Measurements from ENCODE around the gene NR6A1.

Gene NR6A1

DNA sequence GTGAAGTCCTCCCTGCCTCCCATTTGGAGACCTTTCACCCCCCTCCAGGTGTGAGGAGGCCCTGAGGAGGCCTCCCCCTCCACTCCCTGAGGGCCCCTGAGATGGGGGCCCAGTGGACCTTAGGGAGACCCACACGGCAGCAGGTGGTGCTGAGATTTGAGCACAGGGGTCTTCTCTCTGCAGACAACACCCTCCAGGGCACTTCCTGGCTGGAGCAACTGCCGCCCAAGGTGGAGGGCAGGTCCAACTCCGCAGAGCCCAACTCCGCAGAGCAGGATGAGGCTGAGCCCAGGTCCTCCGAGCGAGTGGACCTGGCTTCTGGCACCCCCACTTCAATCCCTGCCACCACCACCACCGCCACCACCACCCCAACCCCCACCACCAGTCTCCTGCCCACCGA, 32.8 kb upstream of the NR6A1 start:
- TF ChIP-seq, protein P1, sequence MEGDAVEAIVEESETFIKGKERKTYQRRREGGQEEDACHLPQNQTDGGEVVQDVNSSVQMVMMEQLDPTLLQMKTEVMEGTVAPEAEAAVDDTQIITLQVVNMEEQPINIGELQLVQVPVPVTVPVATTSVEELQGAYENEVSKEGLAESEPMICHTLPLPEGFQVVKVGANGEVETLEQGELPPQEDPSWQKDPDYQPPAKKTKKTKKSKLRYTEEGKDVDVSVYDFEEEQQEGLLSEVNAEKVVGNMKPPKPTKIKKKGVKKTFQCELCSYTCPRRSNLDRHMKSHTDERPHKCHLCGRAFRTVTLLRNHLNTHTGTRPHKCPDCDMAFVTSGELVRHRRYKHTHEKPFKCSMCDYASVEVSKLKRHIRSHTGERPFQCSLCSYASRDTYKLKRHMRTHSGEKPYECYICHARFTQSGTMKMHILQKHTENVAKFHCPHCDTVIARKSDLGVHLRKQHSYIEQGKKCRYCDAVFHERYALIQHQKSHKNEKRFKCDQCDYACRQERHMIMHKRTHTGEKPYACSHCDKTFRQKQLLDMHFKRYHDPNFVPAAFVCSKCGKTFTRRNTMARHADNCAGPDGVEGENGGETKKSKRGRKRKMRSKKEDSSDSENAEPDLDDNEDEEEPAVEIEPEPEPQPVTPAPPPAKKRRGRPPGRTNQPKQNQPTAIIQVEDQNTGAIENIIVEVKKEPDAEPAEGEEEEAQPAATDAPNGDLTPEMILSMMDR (IDR thresholded peaks at IDR 0.05; ENCODE audit: insufficient read depth, missing control alignments), result no peak
- no peak for FAIRE-seq
- DNase-seq (ENCODE audit: insufficient read length, low spot score), result no peak

DNA sequence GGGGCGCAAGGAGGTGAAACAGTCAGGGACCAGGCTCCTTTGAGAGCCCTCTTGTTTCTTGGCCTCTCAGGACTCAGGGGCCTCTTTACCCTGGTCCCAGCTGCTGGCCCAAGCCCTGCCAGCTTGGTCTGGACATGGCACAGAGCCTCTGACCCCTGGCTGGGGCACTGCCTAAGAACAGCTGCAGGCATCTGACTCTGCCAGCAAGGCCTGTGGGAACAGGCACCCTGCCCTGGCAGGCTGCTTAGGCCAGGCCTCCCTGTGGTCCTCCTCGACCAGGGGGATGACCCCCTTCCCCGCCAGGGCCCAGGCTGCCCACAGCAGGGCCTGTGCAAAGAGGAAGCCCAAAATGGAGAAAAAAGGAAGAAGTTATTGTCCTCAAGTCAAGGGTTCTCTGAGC, 31.3 kb upstream of the NR6A1 start:
- TF ChIP-seq, protein P1 (IDR thresholded peaks at IDR 0.05; ENCODE audit: insufficient read depth, missing control alignments), result no peak
- no peak for DNase-seq (ENCODE audit: insufficient read length, low spot score)
- FAIRE-seq, result no peak

DNA sequence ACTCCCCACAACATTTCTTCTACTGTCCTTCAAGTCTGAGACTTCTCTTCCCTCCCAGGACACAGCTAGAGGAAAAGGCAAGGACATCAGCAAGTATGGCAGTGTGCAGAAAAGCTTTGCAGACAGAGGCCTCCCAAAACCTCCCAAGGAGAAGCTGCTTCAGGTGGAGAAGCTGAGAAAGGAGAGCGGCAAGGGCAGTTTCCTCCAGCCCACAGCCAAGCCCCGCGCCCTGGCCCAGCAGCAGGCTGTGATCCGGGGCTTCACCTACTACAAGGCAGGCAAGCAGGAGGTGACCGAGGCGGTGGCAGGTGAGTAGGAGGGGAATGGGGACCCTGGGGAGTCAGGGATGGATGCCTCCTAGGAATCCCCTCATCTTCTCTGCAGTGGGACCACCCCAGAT, 30.2 kb upstream of the NR6A1 start:
- TF ChIP-seq, protein P1 (IDR thresholded peaks at IDR 0.05; ENCODE audit: insufficient read depth, missing control alignments), result no peak
- FAIRE-seq (no peak), DNase-seq (ENCODE audit: insufficient read length, low spot score) (no peak)

DNA sequence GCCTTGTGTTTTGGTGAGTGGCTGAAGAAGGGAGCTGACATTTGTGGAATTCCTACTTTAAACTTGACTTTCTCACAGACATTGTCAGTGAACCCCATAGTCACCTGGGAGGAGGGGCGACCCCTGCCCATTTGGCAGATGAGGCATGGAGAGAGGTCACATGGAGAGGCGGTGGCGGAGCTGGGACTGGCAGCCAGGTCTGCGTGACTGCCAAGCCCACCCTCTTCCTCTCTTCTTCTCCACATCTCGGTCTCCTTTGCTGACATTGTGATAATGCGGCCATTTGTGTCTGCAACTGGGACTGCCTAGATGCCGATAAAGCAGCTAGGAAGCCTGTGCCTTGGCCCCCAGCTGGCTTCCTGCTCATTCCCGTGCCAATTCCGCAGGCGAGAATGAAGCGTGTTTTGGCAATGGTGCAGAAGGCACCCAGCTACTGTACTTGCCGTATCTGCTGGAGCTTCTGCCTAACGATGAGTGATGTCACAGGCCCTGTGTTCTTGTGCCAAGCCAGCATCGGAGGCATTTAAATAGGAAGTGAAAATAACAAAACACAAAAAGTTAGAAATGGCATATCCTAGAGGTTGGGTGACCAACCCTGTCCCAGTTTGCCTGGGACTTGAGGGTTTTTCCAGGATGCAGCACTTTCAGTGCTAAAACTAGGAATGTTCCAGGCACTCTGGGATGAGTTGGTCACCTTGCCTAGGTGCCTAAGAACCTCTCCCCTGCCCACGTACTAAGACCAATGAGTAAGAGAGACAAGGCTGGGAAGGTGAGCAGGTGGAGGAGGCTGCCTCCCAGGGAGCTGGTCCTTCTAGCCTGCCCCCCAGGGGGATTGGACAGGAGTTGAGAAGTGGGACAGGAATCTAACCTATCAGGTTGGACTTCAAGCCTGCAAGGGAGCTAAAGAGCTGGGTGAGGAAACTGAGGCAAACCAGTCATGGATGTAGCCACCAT, 29.5 kb upstream of the NR6A1 start:
- no peak for FAIRE-seq
- DNase-seq (ENCODE audit: insufficient read length, low spot score), result no peak
- TF ChIP-seq, protein P1 (IDR thresholded peaks at IDR 0.05; ENCODE audit: insufficient read depth, missing control alignments), result no peak

DNA sequence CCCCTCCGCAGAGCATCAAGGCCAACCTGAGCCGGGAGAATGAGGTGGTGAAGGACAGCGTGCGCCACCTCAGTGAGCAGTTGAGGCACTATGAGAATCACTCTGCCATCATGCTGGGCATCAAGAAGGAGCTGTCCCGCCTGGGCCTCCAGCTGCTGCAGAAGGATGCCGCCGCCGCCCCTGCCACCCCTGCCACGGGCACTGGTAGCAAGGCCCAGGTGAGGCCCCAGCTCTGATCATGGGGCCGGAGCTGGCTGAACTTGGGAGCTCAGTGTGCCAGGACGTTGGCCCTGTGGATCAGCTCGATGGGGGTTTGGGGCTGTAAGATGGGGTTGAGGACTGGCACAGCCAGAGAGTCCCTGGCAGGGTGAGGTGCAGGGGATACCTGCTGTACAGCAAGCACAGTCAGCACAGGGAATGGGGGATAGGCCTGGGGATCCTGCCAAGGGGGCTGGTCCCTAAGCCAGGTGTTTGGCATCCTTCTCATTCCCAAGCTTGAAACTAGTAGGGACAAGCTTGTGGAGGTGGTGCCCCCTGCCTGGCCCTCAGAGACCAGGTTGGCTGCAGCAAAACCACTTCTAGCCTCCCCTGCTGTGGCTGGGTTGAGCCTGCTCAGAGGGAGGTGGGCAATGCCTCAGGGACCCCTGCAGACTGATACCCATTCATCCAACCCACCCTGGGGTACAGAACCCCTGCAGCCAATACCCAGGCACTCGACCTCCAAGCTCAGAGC, 28.3 kb upstream of the NR6A1 start:
- DNase-seq (ENCODE audit: insufficient read length, low spot score), result no peak
- no peak for FAIRE-seq

DNA sequence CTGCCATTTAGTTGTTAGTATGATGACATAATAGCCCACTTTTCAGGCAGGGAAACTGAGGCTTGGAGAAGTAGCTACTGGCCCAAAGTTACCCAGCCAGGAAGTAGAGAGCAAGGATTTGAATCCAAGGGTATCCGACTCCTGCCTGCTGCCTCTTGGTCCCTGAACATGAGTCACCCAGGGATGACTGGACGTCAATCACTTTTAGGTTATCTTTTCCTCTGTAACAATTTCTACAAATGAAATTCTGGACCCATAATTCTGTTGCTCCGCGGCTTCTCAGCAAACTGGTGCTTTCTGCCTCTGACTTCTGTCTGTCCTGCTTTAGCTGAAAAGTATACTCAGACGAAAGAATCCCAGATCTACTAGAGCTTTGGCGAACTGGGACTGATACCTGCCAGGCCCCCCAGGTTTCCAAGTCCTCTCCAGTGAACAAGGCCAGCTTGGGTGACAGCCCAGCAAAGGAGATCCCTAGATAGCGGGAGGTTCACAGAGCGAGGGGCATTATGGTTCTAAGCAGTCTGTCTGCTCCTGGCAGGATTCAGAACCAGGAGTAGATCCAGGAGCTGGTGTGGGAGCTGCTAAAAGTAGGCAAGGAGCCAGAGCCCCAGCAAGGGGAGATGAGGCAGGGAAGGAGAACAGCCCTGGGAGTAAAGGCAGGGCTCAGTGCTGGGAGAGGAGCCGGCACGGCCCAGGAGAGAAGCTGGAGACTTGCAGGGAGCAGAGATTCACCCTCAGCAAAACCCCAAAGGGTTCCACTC, 26.4 kb upstream of the NR6A1 start:
- TF ChIP-seq, protein P1 (IDR thresholded peaks at IDR 0.05; ENCODE audit: insufficient read depth, missing control alignments), result no peak
- FAIRE-seq (no peak), DNase-seq (ENCODE audit: insufficient read length, low spot score) (no peak)

More for the DNA sequence above, 28.3 kb upstream of the NR6A1 start:
- TF ChIP-seq, protein P1 (IDR thresholded peaks at IDR 0.05; ENCODE audit: insufficient read depth, missing control alignments), result no peak
